SU-DHL-6 (cell line): Measurements from ENCODE around the gene SOX6.

Experiments used
- EZH2phosphoT487 ChIP-seq: fragments of 200-600 bp; sonication (generic), shearing (Covaris generic); conservative IDR thresholded peaks from 2 replicates; pipeline ENCODE4 v1.6.1; 2018; ENCODE audit warnings: mild to moderate bottlenecking, antibody characterized with exemption, low read length, moderate library complexity, mixed read lengths
- TF ChIP-seq, protein P1 (sequence below): fragments of 200-600 bp; sonication (generic); IDR thresholded peaks from one replicate; pipeline ENCODE4 v1.5.1; 2017; ENCODE audit warnings: antibody characterized with exemption, mild to moderate bottlenecking, low read length, moderate library complexity; ENCODE audit not compliant: insufficient read depth, poor library complexity, severe bottlenecking

DNA sequence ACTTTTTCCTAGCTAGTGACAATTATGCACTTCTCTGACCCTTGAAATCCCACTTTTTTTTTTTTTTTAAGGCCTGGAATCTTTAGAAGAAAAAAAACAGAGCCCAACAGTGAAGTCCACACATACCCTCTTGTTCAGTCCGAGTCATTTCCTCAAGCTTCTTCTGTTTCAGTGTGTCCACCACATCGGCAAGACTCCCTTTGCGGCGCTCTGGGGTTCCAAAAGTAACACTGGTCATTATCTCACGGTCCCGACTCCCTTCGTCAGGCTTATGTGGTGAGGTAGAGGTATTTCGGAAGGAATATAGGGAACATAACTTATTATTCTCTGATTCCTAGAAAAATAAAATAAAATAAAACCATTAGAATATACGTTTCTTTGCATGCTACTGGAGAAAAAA, 38.0 kb downstream of the SOX6 start:
- TF ChIP-seq, protein P1, sequence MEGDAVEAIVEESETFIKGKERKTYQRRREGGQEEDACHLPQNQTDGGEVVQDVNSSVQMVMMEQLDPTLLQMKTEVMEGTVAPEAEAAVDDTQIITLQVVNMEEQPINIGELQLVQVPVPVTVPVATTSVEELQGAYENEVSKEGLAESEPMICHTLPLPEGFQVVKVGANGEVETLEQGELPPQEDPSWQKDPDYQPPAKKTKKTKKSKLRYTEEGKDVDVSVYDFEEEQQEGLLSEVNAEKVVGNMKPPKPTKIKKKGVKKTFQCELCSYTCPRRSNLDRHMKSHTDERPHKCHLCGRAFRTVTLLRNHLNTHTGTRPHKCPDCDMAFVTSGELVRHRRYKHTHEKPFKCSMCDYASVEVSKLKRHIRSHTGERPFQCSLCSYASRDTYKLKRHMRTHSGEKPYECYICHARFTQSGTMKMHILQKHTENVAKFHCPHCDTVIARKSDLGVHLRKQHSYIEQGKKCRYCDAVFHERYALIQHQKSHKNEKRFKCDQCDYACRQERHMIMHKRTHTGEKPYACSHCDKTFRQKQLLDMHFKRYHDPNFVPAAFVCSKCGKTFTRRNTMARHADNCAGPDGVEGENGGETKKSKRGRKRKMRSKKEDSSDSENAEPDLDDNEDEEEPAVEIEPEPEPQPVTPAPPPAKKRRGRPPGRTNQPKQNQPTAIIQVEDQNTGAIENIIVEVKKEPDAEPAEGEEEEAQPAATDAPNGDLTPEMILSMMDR, result no peak
- TF ChIP-seq EZH2phosphoT487, result no peak
